ENCODE data around the gene TLR8.
"Not testable (repeated sequence)": the region's sequence is repeated elsewhere in the genome, so short reads cannot be mapped to it uniquely, and the experiment has no call there.

TLR8 gene

DNA sequence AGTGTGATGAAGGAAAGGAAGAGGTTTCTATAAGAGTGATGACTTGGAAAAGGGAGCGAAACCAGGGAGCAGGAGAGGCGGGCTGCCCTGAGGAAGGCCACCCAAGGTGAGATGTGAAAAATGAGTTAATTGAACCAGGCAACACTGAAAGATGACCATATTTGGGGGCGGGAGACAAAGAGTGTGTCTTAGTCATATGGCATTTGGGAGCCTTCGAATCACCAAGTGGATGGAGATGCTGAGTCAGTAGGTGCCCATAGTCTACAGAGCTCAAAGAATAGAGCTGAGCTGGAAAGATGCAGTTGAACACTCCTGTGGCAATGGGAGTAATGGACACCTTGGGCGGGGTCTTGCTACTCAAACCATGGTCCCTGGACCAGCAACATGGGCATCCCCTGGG lies 8.3 kb upstream of the TLR8 start:
- no peak for DNase-seq (ENCODE audit: low read depth)

DNA sequence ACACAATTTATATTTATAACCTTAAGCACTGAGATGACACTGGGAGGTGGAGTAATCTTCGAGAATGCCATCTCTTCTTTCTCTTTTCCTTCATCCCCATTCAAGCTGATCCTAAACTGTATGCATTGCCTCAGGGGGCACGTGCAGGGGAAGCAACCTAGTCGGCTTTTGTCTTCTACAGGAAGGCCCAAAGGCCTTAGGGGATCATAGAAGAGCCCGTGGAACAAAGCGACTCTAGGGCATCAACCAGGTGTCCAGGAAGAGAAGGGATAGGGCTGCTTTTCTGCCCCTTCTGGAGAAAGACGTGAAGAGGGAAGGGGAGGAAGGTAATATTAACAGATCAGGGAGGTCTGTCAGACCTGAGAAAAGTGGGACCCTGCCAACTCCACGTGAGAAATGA lies 6.9 kb upstream of the TLR8 start:
- no peak for DNase-seq (ENCODE audit: low read depth)

DNA sequence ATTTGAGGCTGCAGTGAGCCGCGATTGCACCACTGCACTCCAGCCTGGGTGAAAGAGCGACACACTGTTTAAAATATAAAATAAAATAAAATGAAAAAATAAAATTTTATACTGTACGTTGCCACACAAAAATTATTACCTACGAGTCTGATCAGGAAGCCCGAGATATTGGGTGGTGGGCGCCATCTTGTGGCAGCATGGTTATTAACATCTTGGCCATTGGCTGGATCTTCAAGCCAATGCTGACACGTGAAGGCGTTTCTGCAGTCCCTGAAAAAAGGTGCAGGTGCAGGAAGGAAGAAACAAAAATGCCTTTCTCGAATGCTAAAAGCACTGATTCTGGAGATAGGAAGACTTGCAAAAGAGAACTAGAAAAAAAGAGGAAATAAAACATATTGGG lies 4.9 kb upstream of the TLR8 start:
- DNase-seq (ENCODE audit: low read depth), result peak; percentile 49

DNA sequence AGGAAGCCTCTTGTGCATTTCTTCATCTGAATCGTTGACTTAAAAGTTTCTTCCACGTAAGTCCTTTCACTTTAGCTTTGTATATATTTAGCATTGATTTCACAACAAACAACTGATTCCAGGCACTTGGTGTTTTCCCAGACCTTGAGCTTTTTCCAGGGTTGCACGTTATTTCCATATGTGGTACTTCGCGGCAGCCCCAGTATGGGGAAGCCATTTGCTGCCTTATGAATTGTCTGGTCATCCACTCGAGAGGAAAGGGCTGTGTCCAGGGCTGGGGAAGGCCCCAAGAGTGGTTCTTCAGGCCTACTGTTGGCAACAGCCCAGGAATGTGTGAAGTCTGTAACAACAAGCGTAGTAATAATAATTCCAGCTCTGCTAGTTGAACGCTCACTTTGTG lies 2.8 kb upstream of the TLR8 start:
- DNase-seq (ENCODE audit: low read depth), result peak; percentile 18

DNA sequence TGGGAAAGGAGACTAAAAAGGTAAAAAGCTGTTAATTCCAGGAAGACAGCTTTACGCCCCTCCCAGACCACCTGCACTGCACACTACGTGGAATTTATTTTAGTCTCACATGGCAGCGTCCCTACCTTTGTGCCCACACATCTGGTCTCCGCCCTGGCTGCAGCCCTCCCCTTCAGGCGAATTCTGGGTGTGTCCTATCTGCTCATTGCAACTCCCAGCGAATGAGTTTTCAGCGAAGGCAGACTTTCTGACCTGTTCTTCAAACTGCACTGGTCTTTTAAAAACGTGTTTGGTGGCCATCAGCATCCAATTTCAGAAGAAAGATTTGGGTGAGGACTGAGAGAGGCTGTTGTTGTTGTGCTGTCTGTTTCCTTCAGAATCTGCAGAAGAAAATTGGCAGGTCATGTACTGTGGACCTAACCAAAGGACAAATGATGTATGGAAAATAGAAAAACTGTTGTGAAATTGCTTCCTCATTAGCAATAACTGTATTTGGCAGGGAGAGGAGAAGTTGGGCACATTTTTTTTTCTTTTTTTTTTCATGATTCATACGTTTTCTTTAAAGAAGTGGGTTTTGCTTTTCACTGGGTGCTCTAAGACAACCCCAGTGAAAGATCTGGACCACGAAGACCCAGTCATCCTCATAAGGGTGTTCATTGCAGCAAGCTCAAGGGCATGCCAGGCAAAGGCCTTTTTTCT lies 4.2 kb downstream of the TLR8 start:
- no peak for DNase-seq (ENCODE audit: low read depth)

DNA sequence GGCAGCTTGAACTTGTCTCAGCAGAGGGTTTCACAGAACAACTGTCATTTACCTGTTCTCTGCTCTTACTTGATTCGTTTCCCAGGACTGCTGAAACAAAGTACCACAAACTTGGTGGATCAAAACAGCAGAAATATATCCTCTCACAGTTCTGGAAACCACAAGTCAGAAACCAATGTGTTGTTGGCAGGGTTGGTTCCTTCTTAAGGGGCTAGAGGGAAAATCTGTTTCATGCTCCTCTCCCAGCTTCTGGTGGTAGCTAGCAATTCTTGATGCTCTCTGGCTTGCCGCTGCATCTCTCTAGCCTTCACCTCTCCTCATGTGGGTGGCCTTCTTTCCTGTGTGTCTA lies 4.7 kb downstream of the TLR8 start:
- DNase-seq (ENCODE audit: low read depth), result no peak

DNA sequence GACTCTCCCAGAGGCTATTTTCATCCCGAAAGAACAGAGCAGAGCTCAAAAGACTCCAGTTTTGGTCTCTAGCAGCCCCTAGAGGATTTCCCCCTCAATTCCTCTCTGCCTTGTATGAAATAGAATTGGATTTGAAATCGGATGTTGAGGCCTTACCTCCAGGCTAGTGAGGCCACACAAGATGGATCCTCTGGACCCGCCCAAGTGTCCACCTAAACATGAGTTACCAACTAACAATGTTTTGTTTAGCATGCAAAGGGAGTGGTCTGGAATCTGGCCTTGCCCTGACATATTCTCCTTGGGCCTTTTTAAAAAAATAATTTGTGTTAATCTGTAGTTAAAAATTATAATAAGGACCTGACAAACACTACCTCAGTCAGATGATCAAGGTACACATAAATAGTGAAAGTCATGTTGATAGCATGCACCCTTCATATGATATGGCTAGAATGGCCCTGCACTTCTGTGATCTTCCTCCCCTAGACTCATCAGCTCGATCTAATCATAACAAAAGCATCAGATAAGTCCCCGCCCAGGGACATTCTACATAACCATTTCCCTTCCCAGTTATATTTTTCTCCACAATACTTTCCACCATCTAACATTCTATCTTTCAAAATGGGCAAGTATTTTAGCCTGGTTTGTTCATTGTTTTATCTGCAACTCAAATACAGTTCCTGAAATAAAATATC lies 6.5 kb downstream of the TLR8 start:
- DNase-seq (ENCODE audit: low read depth), result no peak

DNA sequence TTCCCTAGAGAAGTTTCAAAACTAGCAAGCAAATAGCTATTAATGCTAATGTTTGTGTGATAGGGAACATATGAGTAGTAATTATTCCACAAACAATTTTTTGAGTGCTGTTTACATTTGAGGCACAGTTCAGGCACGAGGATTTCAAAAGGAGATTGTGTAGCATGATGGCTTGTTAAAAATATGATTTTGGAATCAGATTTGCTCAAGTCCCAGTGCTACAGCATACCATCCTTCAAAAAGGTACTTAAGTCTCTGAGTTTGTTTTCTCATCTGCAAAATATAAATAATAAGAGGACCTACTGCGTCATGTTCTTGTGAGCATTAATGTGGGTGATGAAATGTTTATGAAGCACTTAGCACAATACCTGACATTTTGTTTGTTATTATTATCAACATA lies 11.3 kb downstream of the TLR8 start:
- DNase-seq (ENCODE audit: low read depth), result no peak

DNA sequence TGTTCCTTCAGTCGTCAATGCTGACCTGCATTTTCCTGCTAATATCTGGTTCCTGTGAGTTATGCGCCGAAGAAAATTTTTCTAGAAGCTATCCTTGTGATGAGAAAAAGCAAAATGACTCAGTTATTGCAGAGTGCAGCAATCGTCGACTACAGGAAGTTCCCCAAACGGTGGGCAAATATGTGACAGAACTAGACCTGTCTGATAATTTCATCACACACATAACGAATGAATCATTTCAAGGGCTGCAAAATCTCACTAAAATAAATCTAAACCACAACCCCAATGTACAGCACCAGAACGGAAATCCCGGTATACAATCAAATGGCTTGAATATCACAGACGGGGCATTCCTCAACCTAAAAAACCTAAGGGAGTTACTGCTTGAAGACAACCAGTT lies 12.6 kb downstream of the TLR8 start:
- DNase-seq (ENCODE audit: low read depth), result no peak

DNA sequence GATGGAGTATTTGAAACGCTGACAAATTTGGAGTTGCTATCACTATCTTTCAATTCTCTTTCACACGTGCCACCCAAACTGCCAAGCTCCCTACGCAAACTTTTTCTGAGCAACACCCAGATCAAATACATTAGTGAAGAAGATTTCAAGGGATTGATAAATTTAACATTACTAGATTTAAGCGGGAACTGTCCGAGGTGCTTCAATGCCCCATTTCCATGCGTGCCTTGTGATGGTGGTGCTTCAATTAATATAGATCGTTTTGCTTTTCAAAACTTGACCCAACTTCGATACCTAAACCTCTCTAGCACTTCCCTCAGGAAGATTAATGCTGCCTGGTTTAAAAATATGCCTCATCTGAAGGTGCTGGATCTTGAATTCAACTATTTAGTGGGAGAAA lies 13.2 kb downstream of the TLR8 start:
- DNase-seq (ENCODE audit: low read depth), result no peak

DNA sequence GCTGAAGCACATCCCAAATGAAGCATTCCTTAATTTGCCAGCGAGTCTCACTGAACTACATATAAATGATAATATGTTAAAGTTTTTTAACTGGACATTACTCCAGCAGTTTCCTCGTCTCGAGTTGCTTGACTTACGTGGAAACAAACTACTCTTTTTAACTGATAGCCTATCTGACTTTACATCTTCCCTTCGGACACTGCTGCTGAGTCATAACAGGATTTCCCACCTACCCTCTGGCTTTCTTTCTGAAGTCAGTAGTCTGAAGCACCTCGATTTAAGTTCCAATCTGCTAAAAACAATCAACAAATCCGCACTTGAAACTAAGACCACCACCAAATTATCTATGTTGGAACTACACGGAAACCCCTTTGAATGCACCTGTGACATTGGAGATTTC lies 14.6 kb downstream of the TLR8 start:
- DNase-seq (ENCODE audit: low read depth), result no peak

DNA sequence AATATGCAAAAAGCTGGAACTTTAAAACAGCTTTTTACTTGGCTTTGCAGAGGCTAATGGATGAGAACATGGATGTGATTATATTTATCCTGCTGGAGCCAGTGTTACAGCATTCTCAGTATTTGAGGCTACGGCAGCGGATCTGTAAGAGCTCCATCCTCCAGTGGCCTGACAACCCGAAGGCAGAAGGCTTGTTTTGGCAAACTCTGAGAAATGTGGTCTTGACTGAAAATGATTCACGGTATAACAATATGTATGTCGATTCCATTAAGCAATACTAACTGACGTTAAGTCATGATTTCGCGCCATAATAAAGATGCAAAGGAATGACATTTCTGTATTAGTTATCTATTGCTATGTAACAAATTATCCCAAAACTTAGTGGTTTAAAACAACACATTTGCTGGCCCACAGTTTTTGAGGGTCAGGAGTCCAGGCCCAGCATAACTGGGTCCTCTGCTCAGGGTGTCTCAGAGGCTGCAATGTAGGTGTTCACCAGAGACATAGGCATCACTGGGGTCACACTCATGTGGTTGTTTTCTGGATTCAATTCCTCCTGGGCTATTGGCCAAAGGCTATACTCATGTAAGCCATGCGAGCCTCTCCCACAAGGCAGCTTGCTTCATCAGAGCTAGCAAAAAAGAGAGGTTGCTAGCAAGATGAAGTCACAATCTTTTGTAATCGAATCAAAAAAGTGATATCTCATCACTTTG lies 15.6 kb downstream of the TLR8 start:
- DNase-seq (ENCODE audit: low read depth), result no peak

DNA sequence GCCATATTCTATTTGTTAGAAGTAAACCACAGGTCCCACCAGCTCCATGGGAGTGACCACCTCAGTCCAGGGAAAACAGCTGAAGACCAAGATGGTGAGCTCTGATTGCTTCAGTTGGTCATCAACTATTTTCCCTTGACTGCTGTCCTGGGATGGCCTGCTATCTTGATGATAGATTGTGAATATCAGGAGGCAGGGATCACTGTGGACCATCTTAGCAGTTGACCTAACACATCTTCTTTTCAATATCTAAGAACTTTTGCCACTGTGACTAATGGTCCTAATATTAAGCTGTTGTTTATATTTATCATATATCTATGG lies 16.1 kb downstream of the TLR8 start:
- no peak for DNase-seq (ENCODE audit: low read depth)

DNA sequence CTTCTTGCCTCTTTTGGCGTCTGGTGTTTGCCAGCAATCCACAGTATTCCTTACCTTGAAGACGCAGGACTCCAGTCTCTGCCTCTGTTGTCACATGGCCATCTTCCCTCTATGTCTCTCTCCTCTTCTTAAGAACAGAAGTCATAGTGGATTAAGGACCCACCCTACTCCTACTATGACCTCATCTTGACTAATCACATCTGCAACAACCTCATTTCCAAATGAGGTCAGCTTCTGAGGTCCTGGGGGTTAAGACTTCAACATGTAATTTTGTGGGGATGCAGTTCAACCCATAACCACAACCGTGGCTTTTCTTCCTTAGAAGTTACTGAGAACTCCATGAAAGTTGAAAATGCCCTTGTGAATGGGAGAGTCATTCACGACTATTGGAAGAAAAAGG lies 23.3 kb downstream of the TLR8 start:
- no peak for DNase-seq (ENCODE audit: low read depth)

DNA sequence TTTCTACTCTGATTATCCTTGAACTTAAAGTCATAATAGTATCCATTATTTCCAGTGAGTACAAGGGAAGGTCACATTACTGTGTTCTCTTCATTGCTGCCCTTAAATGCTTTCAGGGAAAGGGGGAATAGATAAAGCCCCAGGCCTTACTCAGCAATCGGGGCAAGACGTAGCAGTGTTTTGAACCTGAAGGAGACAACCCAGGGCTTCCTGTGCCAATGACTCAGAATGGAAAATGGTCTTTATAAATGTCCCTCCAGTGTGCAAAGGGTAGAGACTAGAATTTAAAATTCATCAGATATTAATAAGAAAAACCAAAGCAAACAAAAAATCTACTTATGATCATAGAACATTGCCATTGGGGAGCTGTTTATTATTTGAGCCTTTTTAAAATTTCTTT lies 23.7 kb downstream of the TLR8 start:
- no peak for DNase-seq (ENCODE audit: low read depth)

DNA sequence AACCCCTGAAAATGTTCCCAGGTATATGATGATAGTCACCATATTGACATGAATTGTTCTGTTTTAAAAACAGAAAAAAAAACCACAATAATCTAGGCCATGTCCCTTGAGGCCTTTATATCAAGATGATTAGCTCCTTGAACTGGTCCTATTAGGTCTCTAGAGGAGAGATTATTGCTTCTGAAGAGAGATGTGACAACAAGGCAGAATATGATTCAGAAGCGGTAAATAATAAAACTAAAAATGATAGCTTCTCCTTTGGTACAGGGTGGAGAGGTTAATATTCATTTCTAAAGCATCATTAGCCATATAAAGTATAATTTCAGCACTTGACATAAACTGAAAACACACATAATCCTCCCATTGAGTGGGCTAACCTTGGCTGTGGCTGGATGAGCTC lies 25.8 kb downstream of the TLR8 start:
- DNase-seq (ENCODE audit: low read depth), result no peak

DNA sequence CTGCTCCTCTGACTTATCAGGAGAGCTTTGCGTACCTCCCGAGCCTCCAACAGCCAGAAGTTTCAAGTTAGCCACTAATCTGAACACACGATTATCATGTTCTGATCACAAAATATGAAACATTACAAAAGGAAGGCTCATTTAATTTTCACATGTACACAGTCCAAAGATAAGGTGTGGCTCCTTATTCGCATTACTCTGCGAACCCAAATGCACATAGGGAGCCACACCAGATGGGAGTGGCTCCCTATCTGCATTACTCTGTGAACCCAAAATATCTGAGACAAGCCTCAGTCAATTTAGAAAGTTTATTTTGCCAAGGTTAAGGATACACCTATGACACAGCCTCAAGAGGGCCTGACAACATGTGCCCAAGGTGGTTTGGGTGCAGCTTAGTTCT lies 28.4 kb downstream of the TLR8 start:
- DNase-seq (ENCODE audit: low read depth), result no peak

DNA sequence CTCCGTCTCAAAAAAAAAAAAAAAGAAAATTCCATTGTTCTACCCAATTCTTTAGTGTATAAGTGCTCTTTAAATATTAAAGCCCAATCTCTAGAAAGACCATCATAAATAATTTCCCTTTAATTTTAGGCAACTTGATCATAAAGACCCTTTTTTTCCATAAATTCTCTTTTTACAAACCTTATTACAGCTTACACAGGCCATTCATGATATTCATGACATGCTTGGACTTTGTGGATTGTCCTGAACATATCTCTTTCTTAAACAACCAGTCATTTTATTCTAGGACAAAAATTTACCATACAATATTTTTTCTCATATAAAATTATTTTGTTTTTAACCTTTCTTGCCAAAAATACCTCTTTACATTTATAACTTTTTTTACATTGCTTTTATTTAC lies 30.5 kb downstream of the TLR8 start:
- DNase-seq (ENCODE audit: low read depth), result no peak

DNA sequence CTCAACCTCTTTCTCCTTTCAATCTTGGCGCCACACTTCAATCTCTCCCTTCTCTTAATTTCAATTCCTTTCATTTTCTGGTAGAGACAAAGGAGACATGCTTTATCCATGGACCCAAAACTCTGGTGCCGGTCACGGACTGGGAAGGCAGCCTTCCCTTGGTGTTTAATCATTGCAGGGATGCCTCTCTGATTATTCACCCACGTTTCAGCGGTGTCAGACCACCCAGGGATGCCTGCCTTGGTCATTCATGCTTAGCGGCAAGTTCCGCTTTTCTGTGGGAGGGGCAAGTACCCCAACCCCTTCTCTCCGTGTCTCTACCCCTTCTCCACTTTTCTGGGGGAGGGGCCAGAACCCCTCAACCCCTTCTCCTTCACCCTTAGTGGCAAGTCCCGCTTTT lies 34.1 kb downstream of the TLR8 start:
- DNase-seq (ENCODE audit: low read depth), result not testable (repeated sequence)

DNA sequence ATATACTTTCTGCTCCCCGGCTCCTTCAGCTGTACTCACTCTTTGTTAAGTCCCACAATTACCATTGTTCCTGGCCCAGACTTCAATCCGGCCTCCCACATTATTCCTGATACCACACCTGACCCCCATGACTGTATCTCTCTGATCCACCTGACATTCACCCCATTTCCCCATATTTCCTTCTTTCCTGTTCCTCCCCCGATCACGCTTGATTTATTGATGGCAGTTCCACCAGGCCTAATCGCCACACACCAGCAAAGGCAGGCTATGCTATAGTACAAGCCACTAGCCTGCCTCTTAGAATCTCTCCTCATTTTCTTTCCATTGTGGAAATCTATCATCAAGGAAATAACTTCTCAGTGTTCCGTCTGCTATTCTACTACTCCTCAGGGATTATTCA lies 37.2 kb downstream of the TLR8 start:
- DNase-seq (ENCODE audit: low read depth), result not testable (repeated sequence)

DNA sequence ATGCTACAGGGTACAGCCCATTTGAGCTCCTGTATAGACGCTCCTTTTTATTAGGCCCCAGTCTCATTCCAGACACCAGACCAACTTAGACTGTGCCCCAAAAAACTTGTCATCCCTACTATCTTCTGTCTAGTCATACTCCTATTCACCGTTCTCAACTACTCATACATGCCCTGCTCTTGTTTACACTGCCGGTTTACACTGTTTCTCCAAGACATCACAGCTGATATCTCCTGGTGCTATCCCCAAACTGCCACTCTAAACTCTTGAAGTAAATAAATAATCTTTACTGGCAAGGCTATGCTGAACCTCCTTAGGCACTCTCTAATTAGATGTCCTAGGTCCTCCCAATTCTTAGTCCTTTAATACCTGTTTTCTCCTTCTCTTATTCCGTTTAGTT lies 38.0 kb downstream of the TLR8 start:
- DNase-seq (ENCODE audit: low read depth), result not testable (repeated sequence)

DNA sequence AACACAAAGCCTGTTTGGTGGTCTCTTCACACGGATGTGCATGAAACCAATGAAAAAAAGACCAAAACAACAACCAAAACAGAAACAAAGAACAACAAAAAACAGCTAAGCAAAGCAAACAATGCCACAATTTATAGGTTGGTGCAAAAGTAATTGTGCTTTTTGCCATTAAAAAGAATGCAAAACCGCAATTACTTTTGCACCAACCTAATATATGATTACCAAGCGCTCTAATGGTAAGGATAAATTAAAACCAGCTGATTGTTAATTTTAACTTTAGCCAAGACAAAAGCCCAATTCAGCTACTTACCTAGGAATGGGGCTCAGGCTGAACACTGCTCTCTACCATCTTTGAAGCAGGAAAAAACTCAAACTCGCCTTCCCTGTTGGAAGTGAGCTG lies 39.1 kb downstream of the TLR8 start:
- no peak for DNase-seq (ENCODE audit: low read depth)

DNA sequence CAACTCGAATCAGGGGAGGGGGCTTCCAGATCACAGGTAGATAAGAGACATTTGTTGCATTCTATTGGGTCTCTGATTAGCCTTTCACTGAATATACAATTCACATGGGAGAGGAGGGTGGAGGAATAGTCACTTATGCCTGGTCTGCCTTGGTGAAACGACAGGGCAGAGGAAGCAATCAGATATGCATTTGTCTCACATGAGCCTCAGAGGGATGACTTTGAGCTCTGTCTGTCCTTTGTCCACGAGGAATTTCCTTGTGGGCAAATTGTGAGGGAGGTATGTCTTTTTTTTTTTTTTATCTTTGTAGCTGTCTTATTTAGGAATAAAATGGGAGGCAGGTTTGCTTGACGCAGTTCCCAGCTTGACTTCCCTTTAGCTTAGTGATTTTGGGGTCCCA lies 40.0 kb downstream of the TLR8 start:
- no peak for DNase-seq (ENCODE audit: low read depth)
